CD4-positive, alpha-beta T cell treated with Interferon alpha-2 for 1 hour (primary cell): ENCODE data around the gene CDCP1.

Experiments
- DNase-seq, 2 donors: peaks; one replicate each; pipeline ENCODE4 v3.0.0-alpha.2; 2020 to 2022

The CDCP1 gene

GRCh38 chr3:45105855-45106671 lies 40.1 kb downstream of the CDCP1 start:
- peak; percentile 22 to 57 for DNase-seq

GRCh38 chr3:45104715-45105711 lies 41.2 kb downstream of the CDCP1 start:
- DNase-seq: no peak

- no peak for DNase-seq
These were observed 42.1 kb downstream of the CDCP1 start for GRCh38 chr3:45103753-45104714.

GRCh38 chr3:45103334-45103733 lies 42.8 kb downstream of the CDCP1 start:
- no peak for DNase-seq

GRCh38 chr3:45100981-45101407 lies 45.2 kb downstream of the CDCP1 start:
- peak in 1 of 2 donors; percentile 31 for DNase-seq

- no peak for DNase-seq
These were observed 47.9 kb downstream of the CDCP1 start for GRCh38 chr3:45098310-45098709.

GRCh38 chr3:45097296-45097883 lies 48.8 kb downstream of the CDCP1 start:
- no peak for DNase-seq

GRCh38 chr3:45095916-45096526 lies 50.2 kb downstream of the CDCP1 start:
- no peak for DNase-seq

GRCh38 chr3:45093176-45093575 lies 53.0 kb downstream of the CDCP1 start:
- no peak for DNase-seq

- no peak for DNase-seq
These were observed 53.8 kb downstream of the CDCP1 start for GRCh38 chr3:45092132-45093031.

GRCh38 chr3:45090855-45091254 lies 55.3 kb downstream of the CDCP1 start:
- no peak for DNase-seq

GRCh38 chr3:45088543-45089358 lies 57.4 kb downstream of the CDCP1 start:
- DNase-seq: no peak

- DNase-seq: no peak
These were observed 59.0 kb downstream of the CDCP1 start for GRCh38 chr3:45087155-45087554.

- DNase-seq: no peak
These were observed 61.1 kb downstream of the CDCP1 start for GRCh38 chr3:45084820-45085816.

GRCh38 chr3:45084361-45084760 lies 61.8 kb downstream of the CDCP1 start:
- no peak for DNase-seq

GRCh38 chr3:45083023-45083422 lies 63.2 kb downstream of the CDCP1 start:
- no peak for DNase-seq

- DNase-seq: no peak
These were observed 64.0 kb downstream of the CDCP1 start for GRCh38 chr3:45082142-45082538.

GRCh38 chr3:45081506-45082141 lies 64.6 kb downstream of the CDCP1 start:
- DNase-seq: no peak
